ENCODE data around the gene STX16. TPM values are rescaled to one million over a fixed set of nuclear protein-coding genes. Genes with fewer than 3 reads are reported as not detected.

STX16 gene
- total and polyA plus RNA-seq, 8 donors = 17.9 to 67.0 (median 25.1) TPM

DNA sequence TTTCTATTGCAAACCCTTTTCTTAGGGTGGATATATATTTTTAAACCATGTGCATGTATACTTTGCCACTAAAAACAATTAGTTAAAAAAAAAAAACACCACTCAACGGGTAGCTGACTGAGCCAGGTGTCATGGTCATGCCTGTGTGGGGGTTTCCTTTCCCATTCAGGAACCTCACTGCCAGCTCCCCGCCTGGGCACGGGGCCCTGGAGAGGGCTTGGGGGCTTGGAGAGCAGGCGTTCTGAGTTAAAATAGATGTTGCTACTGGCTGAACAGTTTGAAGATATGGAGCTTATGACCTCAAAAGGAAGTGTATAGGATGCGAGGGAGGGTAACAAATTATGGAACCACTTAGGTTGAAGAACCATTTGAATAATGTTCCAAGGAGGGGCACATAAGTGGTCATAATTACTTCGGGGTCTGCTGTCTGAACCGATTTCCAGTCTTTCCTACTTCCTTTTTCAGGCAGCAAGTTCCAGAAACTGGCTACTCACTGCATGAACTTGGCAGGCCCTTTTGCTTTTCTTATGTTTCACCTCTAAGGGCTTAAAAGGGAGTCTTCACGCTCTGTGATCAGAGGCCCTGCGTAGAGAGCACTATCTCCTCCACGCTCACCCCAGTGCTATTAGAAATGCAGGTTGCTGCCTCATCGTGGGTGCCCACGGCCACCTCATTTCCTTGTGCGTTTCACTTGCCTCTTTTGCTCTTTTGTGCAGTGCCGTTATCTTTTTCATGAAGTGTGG is 9.9 kb downstream of the STX16 start:
- intact Hi-C loops (cut with DNase I) = no loop called here
- FAIRE-seq = no peak
- Histone ChIP-seq H3K9me3 (no peaks in the 10 kb centered on the region), H3K4me3 (no peak overlapping the region), H3K4me1 (peaks cover 14 to 30% (median 25%) of the 10 kb centered on the region in 3 donors), H3K27me3 (no peaks in the 10 kb centered on the region), H3K36me3 (peaks cover 0 to 4% (median 0%) of the 10 kb centered on the region in 3 donors), H3K27ac (no peak overlapping the region)
- ATAC-seq = no peak
- 80 to 81% methylated on average over 14 of the region's 14 CpGs for WGBS, 2 donors
- peak in 1 of 6 donors; percentile 2 for DNase-seq
- TF ChIP-seq, protein P1, sequence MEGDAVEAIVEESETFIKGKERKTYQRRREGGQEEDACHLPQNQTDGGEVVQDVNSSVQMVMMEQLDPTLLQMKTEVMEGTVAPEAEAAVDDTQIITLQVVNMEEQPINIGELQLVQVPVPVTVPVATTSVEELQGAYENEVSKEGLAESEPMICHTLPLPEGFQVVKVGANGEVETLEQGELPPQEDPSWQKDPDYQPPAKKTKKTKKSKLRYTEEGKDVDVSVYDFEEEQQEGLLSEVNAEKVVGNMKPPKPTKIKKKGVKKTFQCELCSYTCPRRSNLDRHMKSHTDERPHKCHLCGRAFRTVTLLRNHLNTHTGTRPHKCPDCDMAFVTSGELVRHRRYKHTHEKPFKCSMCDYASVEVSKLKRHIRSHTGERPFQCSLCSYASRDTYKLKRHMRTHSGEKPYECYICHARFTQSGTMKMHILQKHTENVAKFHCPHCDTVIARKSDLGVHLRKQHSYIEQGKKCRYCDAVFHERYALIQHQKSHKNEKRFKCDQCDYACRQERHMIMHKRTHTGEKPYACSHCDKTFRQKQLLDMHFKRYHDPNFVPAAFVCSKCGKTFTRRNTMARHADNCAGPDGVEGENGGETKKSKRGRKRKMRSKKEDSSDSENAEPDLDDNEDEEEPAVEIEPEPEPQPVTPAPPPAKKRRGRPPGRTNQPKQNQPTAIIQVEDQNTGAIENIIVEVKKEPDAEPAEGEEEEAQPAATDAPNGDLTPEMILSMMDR (IDR thresholded peaks at IDR 0.05) = no peak

GRCh38 chr20:58661598-58662473 is 10.8 kb downstream of the STX16 start:
- TF ChIP-seq, protein P1 (IDR thresholded peaks at IDR 0.05) = no peak
- Histone ChIP-seq H3K36me3 (peaks cover 0 to 4% (median 0%) of the 10 kb centered on the region in 3 donors), H3K4me3 (no peak overlapping the region), H3K27me3 (no peaks in the 10 kb centered on the region), H3K27ac (no peak overlapping the region), H3K4me1 (peaks cover 7 to 22% (median 17%) of the 10 kb centered on the region in 3 donors), H3K9me3 (no peaks in the 10 kb centered on the region)
- intact Hi-C loops (cut with DNase I) = no loop called here
- ATAC-seq = no peak
- peak in 1 of 6 donors; percentile 2 for DNase-seq
- FAIRE-seq = no peak
- 79 to 80% methylated on average over 12 of the region's 12 CpGs for WGBS, 2 donors

DNA sequence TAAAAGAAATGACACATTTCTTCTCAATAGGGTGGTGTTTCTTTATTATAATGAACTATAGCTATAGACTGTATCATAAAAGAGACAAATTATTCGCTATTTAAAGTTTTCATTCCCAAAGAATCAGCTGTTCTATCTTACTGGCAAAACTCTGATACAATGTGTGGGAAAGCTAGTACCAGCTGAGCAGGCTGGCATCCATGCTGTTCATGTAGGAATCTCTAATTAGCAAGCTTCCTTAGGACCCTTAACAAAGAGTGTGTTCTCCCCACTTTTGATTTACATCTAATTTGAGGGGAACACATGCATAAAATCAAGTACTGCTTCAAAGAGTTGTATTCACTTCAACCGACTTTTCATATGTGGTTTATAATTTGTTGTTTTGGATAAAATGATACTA is 13.2 kb downstream of the STX16 start:
- Histone ChIP-seq H3K27ac (no peak overlapping the region), H3K9me3 (no peaks in the 10 kb centered on the region), H3K27me3 (no peaks in the 10 kb centered on the region), H3K36me3 (peaks cover 0 to 6% (median 4%) of the 10 kb centered on the region in 3 donors), H3K4me3 (no peak overlapping the region), H3K4me1 (peaks cover 0 to under 1% (median 0%) of the 10 kb centered on the region in 3 donors)
- FAIRE-seq (no peak), ATAC-seq (no peak), DNase-seq (no peak)
- TF ChIP-seq, protein P1 (IDR thresholded peaks at IDR 0.05) = no peak
- 86 to 96% methylated on average over 2 of the region's 2 CpGs for WGBS, 2 donors
- intact Hi-C loops (cut with DNase I) = no loop called here

DNA sequence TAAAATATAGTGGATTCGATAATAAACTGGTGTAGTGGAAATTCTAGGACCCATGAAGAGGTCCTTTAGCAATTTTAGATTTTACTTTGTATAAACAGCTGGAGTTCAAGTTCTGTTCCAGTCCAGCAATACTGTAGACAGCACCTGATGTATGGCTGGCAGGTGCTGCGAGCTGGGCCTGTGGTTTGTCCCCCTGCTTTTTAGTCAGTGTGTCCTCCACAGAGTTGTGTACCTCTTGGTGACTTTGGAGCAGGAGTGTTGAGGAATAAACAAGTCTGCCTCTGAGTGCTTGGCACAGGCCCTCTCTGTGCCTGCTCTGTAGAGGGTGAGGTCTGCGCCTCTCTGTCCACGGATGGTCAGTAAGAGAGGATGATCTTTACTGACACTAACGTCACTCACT is 13.8 kb downstream of the STX16 start:
- no peaks in the 10 kb centered on the region for H3K4me1 ChIP-seq
- DNase-seq (no peak), ATAC-seq (no peak), FAIRE-seq (no peak)
- H3K36me3 ChIP-seq = peaks cover 0 to 10% (median 8%) of the 10 kb centered on the region in 3 donors
- WGBS, 2 donors = 78 to 92% methylated on average over 5 of the region's 5 CpGs
- H3K27me3 ChIP-seq = no peaks in the 10 kb centered on the region
- no peak overlapping the region for H3K4me3 ChIP-seq
- H3K9me3 ChIP-seq = no peaks in the 10 kb centered on the region
- TF ChIP-seq, protein P1 (IDR thresholded peaks at IDR 0.05) = no peak
- intact Hi-C loops (cut with DNase I) = no loop called here
- no peak overlapping the region for H3K27ac ChIP-seq
